HepG2 (cell line): ENCODE measurements around the gene CDC14B. TPM values are rescaled to one million over a fixed set of nuclear protein-coding genes. Genes with fewer than 3 reads are reported as not detected.
A peak's percentile ranks its signal among the peaks of the same experiment; 100 is the strongest.

Experiments used
- ATF6 ChIP-seq: sonication (generic); formaldehyde crosslinking; conservative IDR thresholded peaks from 2 replicates; pipeline ENCODE4 v1.4.0; 2020; ENCODE audit warnings: missing genetic modification reagents
- CAMTA2 ChIP-seq: sonication (generic); formaldehyde crosslinking; IDR thresholded peaks from 2 replicates; pipeline ENCODE4 v1.4.0; 2020; ENCODE audit warnings: mild to moderate bottlenecking, missing genetic modification reagents, borderline replicate concordance
- CHCHD3 ChIP-seq: sonication (generic); formaldehyde crosslinking; IDR thresholded peaks from 2 replicates; pipeline ENCODE4 v1.8.0; 2022; ENCODE audit warnings: mild to moderate bottlenecking, missing genetic modification reagents, moderate library complexity
- CHD2 ChIP-seq: IDR thresholded peaks from 2 replicates; pipeline ENCODE4 v1.6.1; 2011; ENCODE audit warnings: low read depth, low read length, improper control_type of control experiment
- DR1 ChIP-seq: sonication (generic); formaldehyde crosslinking; IDR thresholded peaks from 2 replicates; pipeline ENCODE4 v1.8.0; 2021; ENCODE audit warnings: mild to moderate bottlenecking, missing genetic modification reagents, inconsistent platforms
- ETV6 ChIP-seq: sonication (generic); formaldehyde crosslinking; conservative IDR thresholded peaks from 2 replicates; pipeline ENCODE4 v1.4.0; 2020; ENCODE audit warnings: missing genetic modification reagents
- GMEB2 ChIP-seq: IDR thresholded peaks from 2 replicates; pipeline ENCODE4 v1.6.1; 2016; ENCODE audit warnings: missing biosample characterization, missing genetic modification reagents, low read depth
- HCFC1 ChIP-seq: fragments of 150-350 bp; IDR thresholded peaks from 2 replicates; pipeline ENCODE4 v1.6.1; 2014; ENCODE audit warnings: low read depth, low read length
- PBX2 ChIP-seq: IDR thresholded peaks from 2 replicates; pipeline ENCODE4 v1.6.1; 2016; ENCODE audit warnings: control low read depth
- POLR2A ChIP-seq, 2 experiments: IDR thresholded peaks; 2 replicates each; pipeline ENCODE4 v1.6.1; 2011; ENCODE audit warnings: low read depth in 2 of 2, low read length in 2 of 2, mild to moderate bottlenecking in 1 of 2, moderate library complexity in 1 of 2; ENCODE audit not compliant: insufficient read depth in 1 of 2
- RNF219 ChIP-seq: sonication (generic); formaldehyde crosslinking; IDR thresholded peaks from 2 replicates; pipeline ENCODE4 v1.5.0; 2020; ENCODE audit warnings: mild to moderate bottlenecking, missing genetic modification reagents
- THYN1 ChIP-seq: sonication (generic); formaldehyde crosslinking; IDR thresholded peaks from 2 replicates; pipeline ENCODE4 v1.8.1; 2023; ENCODE audit warnings: low read depth, mild to moderate bottlenecking, moderate library complexity, missing genetic modification reagents, borderline replicate concordance
- ZBTB1 ChIP-seq: sonication (generic); formaldehyde crosslinking; IDR thresholded peaks from 2 replicates; pipeline ENCODE4 v1.4.0; 2020; ENCODE audit warnings: missing genetic modification reagents, borderline replicate concordance
- ZNF224 ChIP-seq: sonication (generic); formaldehyde crosslinking; IDR thresholded peaks from 2 replicates; pipeline ENCODE4 v1.5.0; 2020; ENCODE audit warnings: mild to moderate bottlenecking, missing genetic modification reagents
- ZNF275 ChIP-seq: sonication (generic); formaldehyde crosslinking; IDR thresholded peaks from 2 replicates; pipeline ENCODE4 v1.8.0; 2022; ENCODE audit warnings: missing genetic modification reagents, mild to moderate bottlenecking, inconsistent platforms, borderline replicate concordance
- ZNF552 ChIP-seq: sonication (generic); formaldehyde crosslinking; IDR thresholded peaks from 2 replicates; pipeline ENCODE4 v1.9.0; 2022; ENCODE audit warnings: missing genetic modification reagents, mild to moderate bottlenecking, borderline replicate concordance
- ZNF670 ChIP-seq: sonication (generic); formaldehyde crosslinking; IDR thresholded peaks from 2 replicates; pipeline ENCODE4 v1.8.0; 2022; ENCODE audit warnings: mild to moderate bottlenecking, missing genetic modification reagents, borderline replicate concordance
- ZNF691 ChIP-seq: sonication (generic); formaldehyde crosslinking; IDR thresholded peaks from 2 replicates; pipeline ENCODE4 v1.4.0; 2020; ENCODE audit warnings: missing genetic modification reagents, low read depth, mild to moderate bottlenecking, borderline replicate concordance
- ZNF775 ChIP-seq: sonication (generic); formaldehyde crosslinking; IDR thresholded peaks from 2 replicates; pipeline ENCODE4 v1.4.0; 2020; ENCODE audit warnings: missing genetic modification reagents, mild to moderate bottlenecking, moderate library complexity, borderline replicate concordance
- ZNF816 ChIP-seq: sonication (generic); formaldehyde crosslinking; IDR thresholded peaks from 2 replicates; pipeline ENCODE4 v1.8.0; 2022; ENCODE audit warnings: missing genetic modification reagents, mild to moderate bottlenecking, borderline replicate concordance
- polyA plus RNA-seq, 8 experiments: library from polyadenylated mRNA; depleted of rRNA in 3 of 8; stranded (reverse) in 7 of 8; unstranded in 1 of 8; fragments of >200 nt; fragmentation: Illumina TruSeq in 4 of 8; extraction: Trizol in 4 of 8; gene quantifications; 2 replicates each; pipeline versions ENCODE4 v1.2.1 to v1.2.3, GENCODE V29; 2011 to 2016; ENCODE audit warnings: low read depth in 4 of 8, missing spikeins in 1 of 8, mixed read lengths in 1 of 8; ENCODE audit not compliant: insufficient read depth in 1 of 8
- total RNA-seq, 5 experiments: library from RNA; depleted of rRNA; stranded (reverse); fragments of >200 nt; fragmentation: Illumina TruSeq; extraction: Trizol; gene quantifications; 2 replicates each; pipeline ENCODE4 v1.2.3, GENCODE V29; 2016; ENCODE audit warnings: low read depth in 1 of 5

The CDC14B gene
- total and polyA plus RNA-seq, 2 of the 13 experiments (the other 11 are each of a cell fraction or from before 2014, with no cell fraction given) = 25.8 to 33.3 TPM

- TF ChIP-seq ZNF552 (CRISPR knock-in tag) = peak; percentile 22; the same call in 1 of the 2 replicates
- no peak for TF ChIP-seq ZNF670 (CRISPR knock-in tag)
- TF ChIP-seq ZBTB1 (CRISPR knock-in tag) = no peak; the same call in 1 of the 2 replicates
- TF ChIP-seq ZNF775 = no peak
- peak; percentile 88; the same call in 1 of the 2 replicates for TF ChIP-seq ZNF275 (CRISPR knock-in tag)
- TF ChIP-seq POLR2A (IDR thresholded peaks at IDR 0.05; ENCODE audit: insufficient read depth in 1 of 2, low read depth in 2 of 2, low read length in 2 of 2) = peak; percentile 62 to 64
- TF ChIP-seq ETV6 (CRISPR knock-in tag) = 0 out of 2 replicates have a peak, but pooled peaks have one; percentile 53
- no peak for TF ChIP-seq CHCHD3 (CRISPR knock-in tag)
- 0 out of 2 replicates have a peak, but pooled peaks have one; percentile 42 for TF ChIP-seq ZNF816 (CRISPR knock-in tag)
- TF ChIP-seq GMEB2 (CRISPR knock-in tag) = peak; percentile 39; the same call in 1 of the 2 replicates
- TF ChIP-seq RNF219 (CRISPR knock-in tag) = no peak
- TF ChIP-seq ATF6 = no peak
- no peak for TF ChIP-seq CHD2
- TF ChIP-seq THYN1 (CRISPR knock-in tag) = no peak
- no peak for TF ChIP-seq HCFC1
- no peak for TF ChIP-seq CAMTA2 (CRISPR knock-in tag)
- TF ChIP-seq ZNF224 = no peak
- TF ChIP-seq PBX2 (CRISPR knock-in tag) = no peak
- TF ChIP-seq DR1 (CRISPR knock-in tag) = no peak; the same call in 1 of the 2 replicates
- peak; percentile 50; the same call in 1 of the 2 replicates for TF ChIP-seq ZNF691 (CRISPR knock-in tag)
These were observed 53.0 kb downstream of the CDC14B start (continued) for GRCh38 chr9:96566498-96567202.
